ENCODE measurements around the gene BTN3A1.
A peak's percentile ranks its signal among the peaks of the same experiment; 100 is the strongest.
"Not testable (repeated sequence)": the region's sequence is repeated elsewhere in the genome, so short reads cannot be mapped to it uniquely, and the experiment has no call there.

BTN3A1 gene

GRCh38 chr6:26415036-26415614, 13.1 kb downstream of the BTN3A1 start:
- DNase-seq = no peak

DNA sequence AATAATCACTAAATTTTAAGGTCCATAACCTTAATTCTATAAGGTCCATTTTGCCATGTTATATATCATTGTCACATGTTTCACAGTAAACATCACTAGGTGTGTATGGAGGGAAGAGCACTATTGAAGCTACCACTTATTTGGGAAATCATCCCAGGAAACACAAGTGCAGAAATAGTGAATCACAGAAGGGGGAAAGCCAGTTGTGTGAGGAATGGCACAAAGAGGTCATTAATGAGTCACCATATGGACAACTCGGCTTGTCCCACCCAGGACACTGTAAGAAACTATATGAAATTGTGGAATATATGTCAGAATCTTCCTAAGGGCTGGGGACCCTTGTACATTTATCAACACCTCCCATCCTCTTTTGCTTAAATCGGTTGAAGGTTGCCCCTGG, 13.7 kb downstream of the BTN3A1 start:
- DNase-seq = no peak

GRCh38 chr6:26416288-26416687, 14.2 kb downstream of the BTN3A1 start:
- DNase-seq = no peak

DNA sequence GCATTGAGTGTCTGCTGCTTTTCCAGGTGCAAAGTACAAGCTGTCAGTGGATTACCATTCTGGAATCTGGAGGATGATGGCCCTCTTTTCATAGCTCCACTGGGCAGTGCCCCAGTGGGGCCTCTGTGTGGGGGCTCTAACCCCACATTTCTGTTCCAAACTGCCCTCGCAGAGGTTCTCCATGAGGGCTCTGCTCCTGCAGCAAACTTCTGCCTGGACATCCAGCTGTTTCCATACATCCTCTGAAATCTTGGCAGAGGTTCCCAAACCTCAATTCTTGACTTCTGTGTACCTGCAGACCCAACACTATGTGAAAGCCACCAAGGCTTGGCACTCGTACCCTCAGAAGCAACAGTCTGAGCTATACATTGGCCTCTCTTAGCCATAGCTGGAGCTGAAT, 16.0 kb downstream of the BTN3A1 start:
- DNase-seq = not testable (repeated sequence)

DNA sequence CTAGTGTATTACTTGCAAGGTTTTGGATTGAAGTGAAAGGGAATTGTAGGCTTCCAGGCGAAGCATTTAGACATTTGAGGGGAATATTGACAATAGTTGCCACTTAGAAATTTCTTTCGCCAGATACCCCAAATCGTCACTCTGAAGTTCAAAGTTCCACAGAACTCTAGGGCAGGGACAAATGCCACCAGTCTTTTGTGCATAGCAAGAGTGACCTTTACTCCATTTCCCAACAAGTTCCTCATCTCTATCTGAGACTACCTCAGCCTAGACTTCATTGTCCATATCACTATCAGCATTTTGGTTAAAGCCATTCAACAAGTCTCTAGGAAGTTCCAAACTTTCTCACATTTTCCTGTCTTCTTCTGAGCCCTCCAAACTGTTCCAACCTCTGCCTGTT, 16.7 kb downstream of the BTN3A1 start:
- DNase-seq = not testable (repeated sequence)

DNA sequence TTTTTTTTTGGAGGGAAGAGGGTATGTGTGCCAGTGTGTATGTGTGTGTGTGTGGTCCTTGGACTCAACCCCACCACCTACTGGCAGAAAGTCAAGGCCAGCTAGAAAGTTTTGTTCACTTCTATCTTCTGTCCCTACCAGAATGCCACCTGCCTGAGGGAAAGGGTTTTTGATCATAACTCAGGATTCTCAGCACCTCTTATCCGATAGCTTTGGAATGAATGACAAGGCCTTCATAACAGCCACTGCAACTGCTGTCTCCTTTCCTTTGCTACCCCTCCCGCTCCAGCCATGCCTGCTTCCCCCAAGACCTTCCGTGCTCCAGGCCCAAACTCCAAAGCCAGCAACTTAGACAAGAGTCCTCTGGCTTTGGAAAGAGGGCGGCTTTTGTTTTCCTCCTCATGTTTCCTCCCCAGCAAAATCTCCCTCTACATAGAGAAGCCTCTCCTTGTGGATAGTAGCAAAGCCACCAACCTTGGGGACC, 18.7 kb downstream of the BTN3A1 start:
- DNase-seq = peak; percentile 1 to 40

- DNase-seq = peak; percentile 72 to 85
Observed at GRCh38 chr6:26421259-26422144, 19.4 kb downstream of the BTN3A1 start.

DNA sequence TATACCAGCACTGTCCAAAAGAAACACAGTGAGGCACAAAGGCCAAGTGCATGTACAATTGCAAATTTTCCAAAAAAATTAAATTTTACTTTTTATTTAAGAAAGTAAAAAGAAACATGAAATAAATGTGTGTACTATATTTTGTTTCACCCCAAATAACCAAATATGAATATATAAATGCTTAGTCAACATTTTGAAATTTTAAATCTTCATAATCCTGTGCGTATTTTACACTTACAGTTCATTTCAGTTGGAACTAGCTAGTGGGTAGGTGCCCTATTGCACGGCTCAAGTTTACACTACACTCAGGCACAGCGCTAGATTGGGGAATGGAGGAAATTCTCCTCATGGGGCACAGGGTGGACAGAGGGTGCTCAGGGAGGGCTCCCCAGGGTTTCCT, 20.3 kb downstream of the BTN3A1 start:
- DNase-seq = no peak

- no peak for DNase-seq
Observed at GRCh38 chr6:26426691-26427450, 24.8 kb downstream of the BTN3A1 start.

GRCh38 chr6:26427451-26427809, 25.4 kb downstream of the BTN3A1 start:
- DNase-seq = no peak

DNA sequence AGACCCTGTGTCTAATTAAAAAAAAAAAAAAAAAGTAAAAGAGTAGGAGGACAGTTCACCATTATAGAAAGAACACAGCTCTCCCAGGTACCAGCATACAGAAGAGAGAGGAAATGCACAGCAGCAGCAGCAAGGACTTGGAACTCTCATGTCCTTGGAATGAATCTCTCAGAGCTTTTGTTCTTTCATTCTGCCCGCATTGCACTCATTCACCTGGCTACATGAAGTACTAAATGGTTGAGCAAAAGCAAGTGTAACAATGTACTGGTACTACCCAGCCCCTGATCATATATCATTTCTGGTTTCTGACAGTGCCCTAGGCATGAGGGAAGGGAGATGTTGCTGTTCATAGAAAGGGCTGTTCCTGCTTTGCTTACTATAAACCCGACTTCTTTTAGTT, 26.1 kb downstream of the BTN3A1 start:
- DNase-seq = no peak

GRCh38 chr6:26430787-26431186, 28.7 kb downstream of the BTN3A1 start:
- DNase-seq = no peak

DNA sequence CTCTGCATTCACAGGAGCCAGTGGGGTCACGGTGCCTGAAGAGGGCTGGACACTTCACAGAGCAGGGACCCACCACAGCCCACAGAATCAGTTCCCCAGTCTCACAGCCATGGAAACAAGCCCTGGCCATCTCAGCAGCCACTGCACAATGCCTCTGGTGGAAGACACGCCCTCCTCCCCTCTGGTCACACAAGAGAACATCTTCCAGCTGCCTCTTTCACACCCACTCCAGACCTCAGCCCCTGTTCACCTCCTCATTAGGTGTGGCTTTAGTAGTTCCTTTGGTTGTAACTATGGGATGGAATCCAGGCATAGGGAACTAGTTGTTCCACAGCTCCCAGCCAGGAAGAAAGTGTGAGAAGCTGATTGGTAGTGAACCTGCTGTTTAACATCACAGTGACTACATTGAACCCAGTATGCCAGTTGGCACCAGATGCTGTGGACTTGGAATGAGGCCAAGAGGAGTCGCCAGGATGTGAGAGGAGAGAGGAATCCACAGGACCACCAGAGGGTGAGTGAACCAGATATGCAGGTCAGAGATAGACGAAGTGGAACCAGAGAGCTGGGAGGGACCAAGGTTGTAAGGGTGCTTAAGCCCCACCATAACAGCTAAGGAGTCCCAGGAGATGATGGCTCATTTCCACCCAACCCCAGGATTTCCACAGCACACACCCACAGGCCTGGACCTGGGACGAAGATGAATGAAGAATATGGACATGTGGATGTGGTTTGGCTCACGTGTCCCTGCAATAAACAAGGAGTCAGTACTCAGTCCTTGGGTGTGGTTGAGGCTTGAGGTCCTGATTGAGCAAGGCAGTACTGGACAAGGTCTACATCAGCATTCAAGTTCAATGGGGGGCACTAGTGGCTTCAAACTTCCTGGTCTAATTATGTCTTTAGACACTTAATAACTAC, 29.4 kb downstream of the BTN3A1 start:
- peak; percentile 28 to 55 for DNase-seq

DNA sequence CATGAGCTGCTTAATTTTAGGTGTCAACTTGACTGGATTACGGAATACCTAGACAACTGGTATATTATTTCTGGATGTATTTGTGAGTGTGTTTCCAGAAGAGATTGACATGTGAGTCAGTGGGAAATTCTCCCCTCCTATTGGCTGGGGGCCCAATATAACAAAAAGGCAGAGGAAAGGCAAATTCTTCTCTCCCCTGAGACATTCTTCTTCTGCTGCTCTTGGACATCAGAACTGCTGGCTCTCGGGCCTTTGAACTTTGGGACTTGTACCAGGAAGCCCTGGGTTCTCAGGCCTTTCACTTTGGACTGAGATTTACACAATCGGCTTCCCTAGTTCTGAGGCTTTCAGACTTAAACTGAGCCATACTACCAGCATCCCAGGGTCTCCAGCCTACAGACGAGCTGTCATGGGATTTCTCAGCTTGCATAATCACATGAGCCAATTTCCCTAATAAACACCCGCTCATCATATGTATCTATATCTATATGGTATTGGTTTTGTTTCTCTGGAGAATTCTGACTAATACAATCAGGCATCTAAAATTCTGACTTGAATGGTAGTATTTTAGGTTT, 30.6 kb downstream of the BTN3A1 start:
- DNase-seq = no peak

DNA sequence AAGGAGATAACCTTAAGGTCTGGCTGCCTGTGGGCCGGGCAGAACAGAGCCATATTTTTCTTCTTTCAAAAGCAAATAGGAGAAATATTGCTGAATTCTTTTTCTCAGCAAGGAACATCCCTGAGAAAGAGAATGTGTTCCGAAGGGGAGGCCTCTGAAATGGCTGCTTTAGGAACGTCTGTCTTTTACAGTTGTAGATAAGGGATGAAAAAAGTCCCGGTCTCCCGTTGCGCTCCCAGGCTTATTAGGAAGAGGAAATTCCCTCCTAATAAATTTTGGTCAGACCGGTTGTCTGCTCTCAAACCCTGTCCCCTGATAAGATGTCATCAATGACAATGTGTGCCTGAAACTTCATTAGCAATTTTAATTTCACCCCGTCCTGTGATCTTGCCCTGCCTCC, 31.6 kb downstream of the BTN3A1 start:
- not testable (repeated sequence) for DNase-seq

DNA sequence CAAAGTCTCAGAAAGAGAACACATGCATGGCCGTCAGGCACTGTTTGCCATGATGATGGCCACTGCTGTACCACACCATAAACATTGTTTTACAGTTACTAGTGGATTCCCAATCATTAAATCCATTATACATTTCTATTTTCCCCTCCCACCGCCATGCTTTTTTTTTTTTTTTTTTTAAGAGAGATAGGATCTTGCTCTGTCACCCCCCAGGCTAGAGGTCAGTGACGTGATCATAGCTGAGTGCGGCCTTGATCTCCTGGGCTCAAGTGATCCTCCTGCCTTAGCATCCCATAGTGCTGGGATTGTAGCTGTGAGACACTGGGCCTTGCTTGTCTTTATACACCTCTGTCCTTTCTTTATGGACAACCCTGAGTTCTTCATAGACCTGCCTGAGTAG, 33.9 kb downstream of the BTN3A1 start:
- no peak for DNase-seq

GRCh38 chr6:26437550-26437949, 35.5 kb downstream of the BTN3A1 start:
- no peak for DNase-seq

GRCh38 chr6:26438000-26438399, 35.9 kb downstream of the BTN3A1 start:
- no peak for DNase-seq

GRCh38 chr6:26439151-26440125, 37.4 kb downstream of the BTN3A1 start:
- no peak for DNase-seq

GRCh38 chr6:26440977-26441358, 38.9 kb downstream of the BTN3A1 start:
- DNase-seq = no peak

DNA sequence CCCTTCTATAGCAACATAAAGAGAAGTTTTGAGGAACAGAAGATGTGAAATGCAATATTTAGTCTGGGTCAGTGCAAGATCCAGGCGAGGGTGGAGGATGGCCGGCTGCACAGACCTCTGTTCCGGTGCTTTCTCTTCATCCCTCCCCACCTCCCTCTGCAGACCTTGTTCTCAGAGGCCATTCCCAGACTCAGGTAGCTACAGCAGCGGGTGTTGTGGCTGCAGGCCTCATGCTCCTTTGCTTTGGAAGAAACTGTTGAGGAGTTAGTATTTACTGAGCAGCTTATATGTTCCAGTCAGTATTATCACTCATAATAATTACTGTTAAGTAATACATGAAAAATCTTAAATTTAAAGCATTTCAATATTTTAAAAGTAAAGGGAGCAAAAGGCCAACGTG, 39.9 kb downstream of the BTN3A1 start:
- no peak for DNase-seq
